GM19438 (cell line): ENCODE data around the gene SNW1.
"Not testable (repeated sequence)": the region's sequence is repeated elsewhere in the genome, so short reads cannot be mapped to it uniquely, and the experiment has no call there.

Experiments
- ATAC-seq: cut with Tn5 transposase; IDR thresholded peaks from one replicate; pipeline ENCODE4 v1.9.1; 2021; ENCODE audit warnings: low read depth; ENCODE audit not compliant: unreplicated experiment

Gene SNW1

DNA sequence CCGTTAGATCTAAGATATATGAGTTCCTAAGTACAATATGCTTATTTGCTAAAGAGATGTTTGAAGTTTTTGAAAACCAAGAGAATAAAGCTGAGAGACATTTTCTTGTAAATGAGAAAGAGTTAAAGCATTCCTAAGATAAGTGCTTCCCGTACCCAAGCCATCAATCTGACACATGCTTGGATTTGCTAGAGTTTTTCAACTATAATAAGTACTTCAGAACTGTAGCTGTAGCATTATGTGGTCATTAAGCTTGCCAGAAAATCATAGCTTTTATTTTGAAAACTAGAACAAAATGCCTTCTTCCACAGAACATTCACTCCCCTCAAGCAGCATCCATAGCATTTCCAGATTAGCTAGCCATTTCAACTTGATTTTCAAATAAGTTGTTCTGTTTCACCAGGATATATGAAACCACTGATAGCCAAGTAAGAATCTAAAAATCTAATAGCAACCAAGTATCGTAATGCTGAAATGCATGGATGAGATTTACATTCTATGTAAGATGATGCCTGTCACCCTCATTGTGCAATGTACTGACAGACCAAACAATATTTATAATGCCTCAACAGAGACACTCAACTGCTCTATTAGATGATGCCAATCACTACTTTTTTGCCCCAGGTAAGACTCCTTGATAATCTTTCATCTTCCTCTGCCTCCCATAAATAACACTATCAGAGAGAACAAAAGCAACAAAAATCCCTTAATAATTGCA is 8.0 kb downstream of the SNW1 start:
- no peak for ATAC-seq

DNA sequence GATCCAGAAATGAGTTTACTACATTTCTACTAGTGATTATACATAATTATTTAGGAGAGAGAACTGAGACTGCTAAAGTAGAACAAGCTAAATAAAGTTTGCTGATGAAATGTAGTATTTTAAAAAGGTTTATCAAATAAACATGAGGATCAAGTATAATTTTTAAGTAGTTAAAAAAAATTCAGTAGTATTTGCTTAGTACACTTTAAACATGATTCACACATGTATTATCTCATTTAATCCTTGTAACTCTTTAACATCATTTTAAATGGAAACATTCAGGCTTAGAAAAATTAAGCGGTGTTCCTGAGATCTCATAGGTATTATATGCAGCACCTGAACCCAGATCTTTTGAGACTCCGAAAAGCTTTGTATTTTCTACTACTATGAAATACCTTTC is 8.7 kb downstream of the SNW1 start:
- ATAC-seq = no peak

DNA sequence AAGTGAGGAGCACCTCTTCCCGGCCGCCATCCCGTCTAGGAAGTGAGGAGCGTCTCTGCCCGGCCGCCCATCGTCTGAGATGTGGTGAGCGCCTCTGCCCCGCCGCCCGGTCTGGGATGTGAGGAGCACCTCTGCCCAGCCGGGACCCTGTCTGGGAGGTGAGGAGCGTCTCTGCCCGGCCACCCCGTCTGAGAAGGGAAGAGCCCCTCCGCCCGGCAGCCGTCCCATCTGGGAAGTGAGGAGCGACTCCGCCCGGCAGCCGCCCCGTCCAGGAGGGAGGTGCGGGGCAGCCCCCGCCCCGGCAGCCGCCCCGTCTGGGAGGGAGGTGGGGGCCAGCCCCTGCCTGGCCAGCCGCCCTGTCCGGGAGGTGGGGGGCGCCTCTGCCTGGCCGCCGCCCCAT is 13.5 kb downstream of the SNW1 start:
- not testable (repeated sequence) for ATAC-seq

DNA sequence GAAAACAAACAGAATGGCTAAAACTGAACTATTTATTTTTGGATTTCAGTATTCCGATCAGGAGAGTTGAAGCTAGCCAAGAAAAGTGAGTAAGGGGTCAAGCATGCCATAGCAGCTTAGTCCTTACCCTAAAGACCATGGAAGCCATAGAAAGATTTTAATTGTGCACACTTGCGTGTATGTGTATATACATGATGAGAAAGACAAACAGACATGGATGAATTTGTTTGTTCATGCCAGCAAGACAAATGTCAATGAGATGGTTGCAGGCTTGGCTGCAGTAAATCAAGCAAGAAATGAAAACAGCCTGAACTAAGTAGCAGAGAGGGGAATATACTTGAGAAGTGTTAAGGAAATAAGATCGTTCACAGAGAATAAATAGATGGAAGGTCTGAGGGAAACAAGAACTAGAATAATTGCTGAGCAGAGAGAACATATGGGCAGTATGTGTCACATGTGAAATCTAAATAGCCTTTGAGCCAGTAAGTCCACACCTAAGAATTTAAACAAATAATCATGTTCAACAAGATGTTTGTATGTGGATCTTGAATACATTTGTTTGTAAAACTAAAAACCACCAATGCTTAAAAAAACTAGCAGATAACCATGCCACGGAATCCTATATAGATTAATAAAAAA is 14.8 kb downstream of the SNW1 start:
- no peak for ATAC-seq

DNA sequence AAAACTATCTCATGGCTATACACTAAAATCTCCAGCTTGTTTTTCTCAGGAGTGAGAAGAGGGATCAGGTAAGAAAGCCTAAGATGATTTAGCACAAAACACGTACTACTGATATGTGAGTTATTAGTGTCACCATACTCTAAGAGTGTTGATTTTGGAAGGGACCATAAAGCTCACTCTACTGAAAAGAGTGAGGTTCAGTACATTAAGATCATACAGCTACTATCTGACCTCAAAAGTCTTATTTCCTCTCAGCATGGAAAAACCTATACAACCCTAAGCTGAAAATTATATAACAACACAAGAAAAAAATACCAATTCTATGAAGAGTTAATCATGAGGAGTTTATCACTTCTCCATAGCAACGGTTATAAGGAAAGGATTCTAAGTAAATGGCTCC is 19.5 kb downstream of the SNW1 start:
- ATAC-seq = no peak

DNA sequence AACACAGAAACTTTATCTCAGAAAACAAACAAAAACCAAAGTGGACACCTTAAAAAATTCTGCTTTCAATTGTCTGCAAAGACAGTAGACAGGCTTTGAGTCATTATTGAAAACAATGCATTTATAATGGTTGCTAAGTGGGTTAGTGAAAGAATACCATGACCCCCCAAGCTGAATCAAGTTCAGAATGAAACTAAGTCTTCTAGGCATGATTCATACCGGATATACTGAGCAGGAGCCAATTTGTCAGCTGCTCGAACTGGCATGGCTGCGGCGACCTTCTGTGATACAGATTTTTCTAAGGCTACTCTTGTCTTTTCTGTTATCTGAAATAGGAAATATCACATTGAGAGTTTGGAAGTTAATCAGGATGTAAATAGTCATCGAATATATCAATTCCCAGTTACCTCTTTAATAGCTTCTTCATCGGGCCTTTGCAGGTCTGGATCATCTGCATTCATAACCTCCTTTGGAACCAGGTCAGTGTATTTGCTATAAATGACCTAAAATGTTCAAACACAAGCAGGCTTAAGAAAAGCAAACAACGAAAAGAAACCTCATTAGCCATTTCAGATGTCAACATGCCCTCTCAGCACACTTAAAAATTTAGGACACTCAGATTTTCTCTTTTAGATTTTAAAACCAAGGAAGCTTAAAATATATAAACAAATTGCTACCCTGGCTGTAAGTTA is 22.3 kb downstream of the SNW1 start:
- no peak for ATAC-seq

DNA sequence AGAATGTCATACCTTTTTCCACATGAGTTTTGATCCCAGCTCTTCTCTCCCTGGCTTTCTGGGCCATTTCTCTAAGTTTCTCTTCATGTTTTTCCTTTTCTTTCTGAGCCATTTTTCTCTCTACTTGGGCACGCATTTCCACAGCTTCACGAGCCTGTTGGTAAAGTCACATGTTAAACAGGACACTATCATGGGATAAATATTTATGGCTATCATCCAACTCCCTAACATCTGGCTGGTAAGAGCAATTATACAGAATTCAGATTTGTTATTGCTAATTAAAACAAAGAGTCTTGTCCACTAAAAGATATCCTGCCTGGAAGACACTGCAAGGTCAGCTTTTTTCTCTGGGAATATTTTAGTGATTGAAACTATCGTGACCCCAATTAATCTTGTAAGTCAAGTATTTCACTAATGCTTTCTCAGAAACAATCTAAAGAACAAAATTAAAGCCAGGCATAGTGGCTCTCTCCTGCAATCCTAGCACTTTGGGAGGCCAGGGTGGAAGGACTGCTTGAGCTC is 29.9 kb downstream of the SNW1 start:
- ATAC-seq = no peak

DNA sequence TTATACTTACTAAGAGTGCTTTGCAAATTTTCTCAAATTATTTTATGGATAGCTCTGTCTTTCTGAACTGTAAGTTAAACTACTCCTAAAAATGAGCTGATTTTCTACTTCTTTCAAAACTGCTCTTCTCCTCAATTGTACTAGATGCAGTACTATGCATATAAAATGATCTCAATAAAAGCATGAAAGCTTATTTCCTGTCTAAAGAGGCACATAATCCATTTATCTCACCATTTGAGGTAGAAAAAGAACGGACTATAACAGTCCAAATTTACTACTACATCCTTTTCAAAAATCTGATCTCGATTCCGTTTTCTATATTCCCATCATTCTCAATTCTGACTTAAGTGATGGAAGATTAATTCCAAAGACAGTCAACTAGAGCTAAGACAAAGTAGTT is 38.7 kb downstream of the SNW1 start:
- no peak for ATAC-seq

DNA sequence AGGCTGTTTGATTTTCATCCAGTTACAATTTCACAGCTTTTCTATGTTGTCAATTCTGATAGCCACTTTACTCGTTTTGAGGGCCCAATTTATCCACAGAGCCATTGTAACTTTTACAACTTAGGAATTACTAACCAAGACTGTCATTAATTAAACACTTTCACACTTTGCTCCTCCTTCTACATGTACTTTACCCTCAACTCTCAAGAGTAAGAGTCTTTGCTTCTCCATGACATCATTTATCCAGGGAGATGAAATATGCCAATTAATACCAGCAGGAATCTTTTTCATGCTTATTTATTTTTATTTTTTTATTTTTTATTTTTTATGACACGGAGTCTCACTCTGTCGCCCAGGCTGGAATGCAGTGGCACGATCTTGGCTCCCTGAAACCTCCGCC is 39.5 kb downstream of the SNW1 start:
- ATAC-seq = no peak

DNA sequence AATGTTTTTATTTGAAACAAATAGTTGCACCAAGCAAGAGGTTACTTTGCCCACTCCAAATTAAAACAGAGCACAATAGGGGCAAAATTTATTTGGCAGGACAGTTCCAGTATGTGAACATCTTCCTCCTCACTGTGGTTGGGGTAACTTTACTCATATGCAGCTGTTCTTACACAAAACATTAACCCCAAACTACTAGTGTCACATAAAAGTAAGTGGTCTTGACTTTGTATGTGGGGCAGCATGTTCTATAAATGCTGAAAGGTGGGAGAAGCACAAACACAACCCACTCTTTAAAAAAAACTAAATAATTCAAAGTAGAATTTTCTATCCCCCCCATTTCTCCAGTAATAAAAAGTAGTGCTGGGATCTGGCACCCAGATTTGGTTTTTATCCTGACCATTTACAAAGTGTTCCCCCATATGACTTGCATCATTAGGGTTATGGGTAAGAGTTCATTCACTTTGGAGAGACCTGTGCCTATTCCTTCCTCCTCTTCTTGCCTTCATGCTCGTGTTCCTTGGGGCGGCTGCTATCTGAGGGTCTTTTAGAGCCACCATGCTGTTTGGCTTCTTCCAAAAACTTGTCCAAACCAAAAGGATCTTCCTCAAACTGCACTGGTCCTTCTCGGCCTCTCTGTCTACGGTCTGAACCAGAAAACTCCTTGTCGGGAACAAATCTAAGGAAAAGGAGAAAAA is 43.2 kb downstream of the SNW1 start:
- no peak for ATAC-seq

DNA sequence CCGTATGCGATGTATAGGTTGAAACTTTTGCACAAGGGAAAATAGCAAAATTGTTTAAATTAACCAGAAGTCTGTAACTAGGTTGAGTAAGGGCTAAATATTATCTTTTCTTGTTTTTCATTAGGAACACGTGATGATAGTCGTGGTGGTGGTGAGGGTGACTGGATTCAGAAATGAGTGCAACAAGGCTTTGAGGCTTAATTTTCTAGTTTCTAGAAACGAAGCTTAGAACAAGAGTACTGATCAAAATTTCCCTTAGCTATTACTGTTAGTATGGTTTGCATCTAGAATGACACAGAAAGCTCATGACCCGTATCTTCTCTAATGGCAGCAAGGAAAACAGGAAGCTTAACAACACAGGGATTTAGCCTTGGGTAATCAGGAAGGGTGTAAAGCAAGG is 46.0 kb downstream of the SNW1 start:
- no peak for ATAC-seq

DNA sequence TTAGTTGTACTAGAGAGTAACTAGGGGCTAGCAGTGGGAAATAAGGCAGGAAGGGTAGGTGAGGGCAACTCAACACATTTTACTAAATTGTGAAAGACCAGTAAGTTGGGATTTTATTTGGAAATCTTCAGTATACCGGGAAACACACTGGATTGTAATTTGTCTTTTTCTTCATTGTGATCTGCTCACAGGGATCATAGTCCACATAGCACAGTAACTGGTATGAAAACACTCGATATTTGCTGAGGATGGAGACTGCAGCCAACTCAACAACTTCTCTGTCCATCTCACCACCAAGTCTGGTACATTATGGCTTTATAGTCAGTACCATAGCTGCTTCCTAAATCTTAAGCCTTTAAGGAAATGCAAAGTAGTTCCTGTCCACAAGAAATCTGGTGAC is 50.6 kb downstream of the SNW1 start:
- no peak for ATAC-seq

DNA sequence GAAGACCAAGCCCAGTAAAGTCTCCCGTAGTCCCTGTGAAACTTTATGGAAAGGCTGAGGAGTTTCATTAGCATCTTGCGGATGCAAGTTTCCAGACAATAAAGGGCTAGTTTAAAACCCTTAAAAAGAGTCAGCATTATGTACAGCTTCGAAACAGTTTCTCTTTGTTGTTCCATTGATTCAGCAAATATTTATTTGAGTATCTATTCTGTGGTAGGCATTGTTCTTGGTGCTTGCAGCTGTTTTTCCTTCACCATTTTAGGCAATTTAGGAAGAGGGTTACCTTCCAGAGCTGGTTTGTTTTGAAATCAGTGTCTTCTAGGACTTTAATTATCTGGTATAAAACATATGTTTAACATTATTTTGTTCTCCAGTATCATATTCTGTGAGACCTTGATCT is 51.5 kb downstream of the SNW1 start:
- no peak for ATAC-seq

DNA sequence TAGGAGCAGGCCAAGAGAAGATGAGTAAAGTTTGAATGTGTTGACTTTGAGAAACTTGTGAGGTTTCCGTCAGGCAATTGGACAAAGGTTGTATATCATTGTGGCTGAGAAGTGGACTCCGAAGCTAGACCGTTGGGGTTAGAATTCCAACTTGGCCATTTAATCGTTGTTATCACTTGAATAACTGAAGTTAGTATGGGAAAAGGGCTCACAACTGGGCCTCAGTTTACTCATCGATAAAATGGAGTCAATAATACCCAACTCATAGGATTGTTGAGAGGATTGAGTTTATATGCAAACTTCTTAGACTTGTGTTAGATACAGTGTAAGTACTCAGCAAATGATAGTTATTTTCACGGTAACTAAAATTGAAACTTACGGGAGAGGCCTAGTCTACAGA is 52.2 kb downstream of the SNW1 start:
- no peak for ATAC-seq

DNA sequence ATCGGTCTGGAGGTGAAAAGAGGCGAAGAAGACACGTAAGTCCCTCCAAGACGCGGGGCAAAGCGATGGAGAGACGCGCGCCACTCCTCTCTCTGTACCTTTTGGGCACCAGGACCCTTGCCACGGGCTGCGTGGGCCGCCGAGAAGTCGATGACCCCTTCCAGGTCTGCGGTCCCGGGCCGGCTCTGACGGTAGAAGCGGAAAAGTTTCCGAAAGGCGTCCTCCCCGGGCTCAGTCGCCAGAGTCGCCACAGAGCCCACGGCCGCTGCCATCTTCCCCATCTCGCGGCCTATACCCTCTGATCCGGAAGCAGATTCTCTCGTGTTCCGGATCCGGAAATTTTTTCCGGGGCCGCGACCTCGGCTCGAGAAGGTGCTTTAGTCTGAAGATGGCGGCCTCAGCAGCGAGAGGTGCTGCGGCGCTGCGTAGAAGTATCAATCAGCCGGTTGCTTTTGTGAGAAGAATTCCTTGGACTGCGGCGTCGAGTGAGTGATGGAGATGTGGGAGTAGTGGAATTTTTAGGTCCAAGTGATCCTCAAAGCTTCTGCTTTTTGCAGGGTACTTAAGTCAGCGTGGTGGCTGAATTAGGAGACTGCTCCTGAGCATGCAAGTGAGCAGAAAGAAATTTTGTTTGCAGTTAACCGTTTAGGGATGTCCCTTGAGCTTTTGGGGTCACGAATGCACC is 53.1 kb downstream of the SNW1 start, which contains the start of the genes ALKBH1 and SLIRP:
Gene ALKBH1 (minus strand): TSS at position 300 of the 685 bp plus-strand sequence. CDS start 19 bp downstream, at position 281.
Gene SLIRP (plus strand): TSS at position 380 of the 685 bp plus-strand sequence. CDS start 9 bp downstream, at position 389.
- peak; percentile 96 for ATAC-seq

DNA sequence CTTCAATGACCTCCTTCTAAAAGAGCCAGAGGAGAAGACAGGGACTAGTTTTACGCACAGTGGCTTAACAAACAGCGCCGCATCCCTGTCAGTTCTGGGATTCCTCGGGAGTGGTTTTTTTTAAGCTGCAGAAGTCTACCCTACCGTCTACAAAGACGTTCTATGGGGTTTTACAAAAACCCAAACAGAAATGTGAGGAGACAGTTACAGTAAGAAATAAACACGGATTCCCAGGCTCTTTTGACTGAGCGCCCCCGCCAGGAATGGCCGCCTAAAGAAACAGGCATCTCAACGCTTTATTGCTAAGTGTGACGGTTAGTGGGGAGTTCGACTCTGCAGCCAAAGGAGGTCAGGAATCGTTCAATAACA is 53.6 kb downstream of the SNW1 start:
- peak; percentile 36 for ATAC-seq

DNA sequence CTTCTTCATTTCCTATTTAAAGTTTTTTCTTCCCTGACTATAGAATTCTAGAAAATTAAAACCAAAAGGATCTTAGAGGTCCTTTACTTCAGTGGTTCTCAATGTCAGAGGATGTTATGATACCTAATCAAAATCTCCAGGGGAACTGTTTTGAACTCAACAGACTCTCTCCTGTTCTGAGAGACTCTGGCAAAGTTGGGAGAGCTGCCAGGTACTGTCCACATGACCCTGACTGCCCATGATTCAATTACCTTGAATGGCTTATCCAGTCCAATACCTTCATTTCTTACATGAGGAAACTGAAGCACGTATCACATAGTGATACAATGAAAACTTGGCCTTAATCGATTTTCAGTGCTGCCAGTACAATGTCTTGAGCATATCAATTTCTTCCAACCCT is 69.7 kb downstream of the SNW1 start:
- no peak for ATAC-seq

DNA sequence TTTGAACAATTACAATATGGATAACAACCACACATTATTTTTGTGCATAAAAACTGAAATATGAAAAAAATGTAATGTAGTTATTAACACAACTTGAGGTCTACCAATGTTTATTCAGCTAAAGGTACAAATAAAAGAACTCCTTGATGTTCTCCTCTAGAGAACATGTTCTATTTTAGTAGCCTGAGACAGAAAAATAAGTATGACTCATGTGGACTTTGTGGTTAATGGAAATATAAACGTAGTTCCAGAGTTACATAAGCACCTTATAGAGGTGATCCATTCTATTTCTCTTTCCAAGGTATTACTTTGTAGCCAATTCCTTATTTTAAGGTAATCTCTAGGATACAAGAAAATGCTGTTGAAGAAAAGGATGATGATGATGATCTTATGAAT is 78.8 kb downstream of the SNW1 start:
- ATAC-seq = no peak

DNA sequence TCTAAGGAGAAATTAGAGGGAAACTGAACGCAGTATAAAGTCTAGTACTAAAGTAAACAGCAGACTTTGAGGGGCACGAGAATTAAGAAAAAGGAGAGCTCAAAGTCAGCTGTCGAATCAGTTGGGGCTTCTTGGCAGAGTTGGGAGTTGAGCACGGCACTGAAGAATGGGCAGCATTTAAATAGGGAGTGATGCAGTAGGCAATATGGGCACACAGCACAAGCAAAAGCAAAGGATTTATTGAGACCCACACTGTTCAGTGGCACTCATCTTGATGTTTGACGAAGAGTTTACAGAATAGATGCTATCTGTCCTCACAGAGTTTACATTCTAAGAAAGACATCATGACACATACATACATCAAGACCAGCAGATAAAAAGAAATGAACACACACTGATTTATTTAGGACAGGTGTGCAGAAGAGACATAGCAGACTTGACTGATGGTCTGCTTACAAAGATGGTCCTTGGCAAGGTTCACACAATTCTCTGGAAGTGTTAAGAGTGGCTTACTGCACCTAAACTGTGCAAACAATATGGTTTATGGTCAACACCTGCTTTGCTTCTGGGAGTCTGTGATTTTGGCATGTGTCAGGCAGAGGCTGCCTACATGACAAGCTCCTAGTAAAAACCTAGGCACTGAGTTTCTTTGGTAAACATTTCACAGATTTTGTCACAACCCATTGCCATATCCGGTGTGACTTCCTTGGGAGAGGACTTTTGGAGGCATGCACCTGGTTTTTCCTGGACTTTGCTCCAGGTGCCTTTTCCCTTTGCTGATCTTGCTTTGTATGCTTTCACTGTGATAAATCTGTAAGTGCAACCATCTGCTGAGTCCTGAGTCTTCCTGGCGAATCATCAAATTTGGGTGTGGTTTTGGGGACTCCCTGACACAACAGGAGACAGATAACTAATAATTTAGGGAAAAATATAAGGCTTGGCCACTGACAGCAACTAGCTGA is 79.5 kb downstream of the SNW1 start:
- no peak for ATAC-seq
